Fibroblast of the aortic adventitia (primary cell): ENCODE measurements around the gene ACTR3C. TPM values are rescaled to one million over a fixed set of nuclear protein-coding genes. Genes with fewer than 3 reads are reported as not detected.
"Not testable (repeated sequence)": the region's sequence is repeated elsewhere in the genome, so short reads cannot be mapped to it uniquely, and the experiment has no call there.

ENCODE experiments used
- DNase-seq: peaks from one replicate; pipeline ENCODE4 v3.0.0-alpha.2; 2010; ENCODE audit warnings: low read depth
- H3K4me3 ChIP-seq: 2 replicates; pipeline ENCODE4 v1.5.1; 2011; ENCODE audit warnings: low read depth, mild to moderate bottlenecking, control low read depth, low read length, moderate library complexity
- CTCF ChIP-seq: IDR thresholded peaks from 2 replicates; pipeline ENCODE4 v1.5.1; 2011; ENCODE audit warnings: mild to moderate bottlenecking, low read length, control low read depth, inconsistent platforms; ENCODE audit not compliant: insufficient read depth
- total RNA-seq: library from RNA; depleted of rRNA; stranded (reverse); fragments of >200 nt; gene quantifications from 2 replicates; pipeline ENCODE4 v1.2.3, GENCODE V29; 2012; ENCODE audit warnings: low replicate concordance

Gene ACTR3C
- total RNA-seq, 1 donor, result 0.54 TPM

DNA sequence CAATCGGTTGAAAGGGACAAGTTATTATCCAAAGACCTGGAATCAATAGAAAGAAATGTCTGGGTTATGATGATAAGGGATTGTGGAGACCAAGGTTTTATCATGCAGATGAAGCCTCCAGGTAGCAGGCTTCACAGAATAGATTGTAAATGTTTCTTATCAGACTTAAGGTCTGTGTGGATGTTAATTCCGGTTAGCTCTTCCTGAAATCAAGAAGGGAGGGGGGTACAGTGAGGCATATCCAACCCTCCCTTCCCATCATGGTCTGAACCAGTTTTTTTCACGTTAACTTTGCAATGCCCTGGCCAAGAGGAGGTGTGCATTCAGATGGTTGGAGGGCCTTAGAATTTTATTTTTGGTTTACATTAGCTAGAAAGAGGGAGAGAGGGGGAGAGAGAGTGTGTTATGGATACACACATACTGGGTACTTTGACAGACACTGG lies 10.0 kb downstream of the ACTR3C start:
- H3K4me3 ChIP-seq, result no peak overlapping the region
- TF ChIP-seq CTCF, result no peak
- DNase-seq, result no peak

DNA sequence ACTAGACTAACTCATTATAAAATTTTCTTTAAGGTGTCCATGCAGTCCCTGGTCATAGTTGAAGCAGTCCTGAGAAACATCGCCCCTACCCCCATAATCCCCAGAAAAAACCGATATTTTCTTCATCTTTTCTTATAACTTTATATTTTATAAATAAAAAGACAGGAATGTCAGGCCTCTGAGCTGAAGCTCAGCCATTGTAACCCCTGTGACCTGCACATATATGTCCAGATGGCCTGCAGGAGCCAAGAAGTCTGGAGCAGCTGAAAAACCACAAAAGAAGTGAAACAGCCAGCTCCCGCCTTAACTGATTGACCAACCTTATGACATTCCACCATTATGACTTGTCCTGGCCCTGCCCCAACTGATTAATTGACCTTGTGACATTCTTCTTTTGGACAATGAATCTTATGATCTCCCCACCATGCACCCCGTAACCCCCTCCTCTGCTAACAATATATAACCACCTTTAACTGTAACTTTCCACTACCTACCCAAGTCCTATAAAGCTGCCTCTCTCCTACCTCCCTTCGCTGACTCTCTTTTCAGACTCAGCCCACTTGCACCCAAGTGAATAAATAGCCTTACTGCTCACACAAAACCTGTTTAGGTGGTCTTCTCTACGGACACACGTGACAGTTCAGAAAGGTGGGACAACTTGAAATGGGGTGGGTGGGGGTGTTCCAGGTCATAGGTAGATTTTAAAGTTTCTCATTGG lies 10.5 kb downstream of the ACTR3C start:
- peak; percentile 22 for DNase-seq

DNA sequence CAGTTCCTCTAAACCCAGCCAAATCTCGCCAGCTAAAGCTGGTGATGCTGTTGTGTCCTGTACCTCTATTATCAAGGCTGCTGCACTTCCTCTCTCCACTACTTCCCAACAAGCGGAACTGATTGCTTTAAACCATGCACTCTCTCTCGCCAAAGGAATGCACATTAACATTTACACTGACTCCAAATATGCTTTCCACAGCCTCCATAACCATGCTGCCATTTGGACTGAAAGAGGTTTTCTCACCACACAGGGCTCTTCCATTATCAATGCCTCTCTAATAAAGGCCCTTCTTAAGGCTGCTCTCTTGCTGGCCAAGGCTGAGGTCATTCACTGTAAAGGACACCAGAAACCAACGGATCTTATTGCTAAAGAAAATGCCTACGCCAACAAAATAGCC lies 11.6 kb downstream of the ACTR3C start:
- no peak for DNase-seq
- no peak overlapping the region for H3K4me3 ChIP-seq

More for the DNA sequence above, 10.5 kb downstream of the ACTR3C start:
- not testable (repeated sequence) for H3K4me3 ChIP-seq

GRCh38 chr7:150311146-150311545 lies 12.2 kb downstream of the ACTR3C start:
- no peak for DNase-seq
- no peak overlapping the region for H3K4me3 ChIP-seq
- no peak for TF ChIP-seq CTCF

More for the DNA sequence above, 11.6 kb downstream of the ACTR3C start:
- TF ChIP-seq CTCF, result no peak

GRCh38 chr7:150308575-150308974 lies 14.8 kb downstream of the ACTR3C start:
- H3K4me3 ChIP-seq, result no peak overlapping the region
- TF ChIP-seq CTCF, result no peak
- no peak for DNase-seq

DNA sequence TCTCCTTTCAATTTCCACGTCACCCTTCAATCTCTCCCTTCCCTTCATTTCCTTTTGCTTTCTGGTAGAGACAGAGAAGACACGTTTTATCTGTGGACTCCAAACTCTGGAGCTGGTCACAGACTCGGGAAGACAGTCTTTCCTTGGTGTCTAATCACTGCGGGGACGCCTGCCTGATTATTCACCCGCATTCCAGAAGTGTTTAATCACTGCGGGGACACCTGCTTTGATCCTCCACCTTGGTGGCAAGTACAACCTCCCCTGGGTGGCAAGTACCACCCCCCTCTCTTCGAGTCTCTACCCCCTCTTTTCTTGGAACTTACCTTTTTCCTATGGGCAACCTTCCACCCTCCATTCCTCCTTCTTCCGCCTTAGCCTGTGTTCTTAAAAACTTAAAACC lies 15.4 kb downstream of the ACTR3C start:
- TF ChIP-seq CTCF, result no peak
- H3K4me3 ChIP-seq, result no peak overlapping the region
- no peak for DNase-seq

- TF ChIP-seq CTCF, result no peak
- DNase-seq, result no peak
- H3K4me3 ChIP-seq, result no peak overlapping the region
Measured at GRCh38 chr7:150307129-150307528, 16.2 kb downstream of the ACTR3C start.

DNA sequence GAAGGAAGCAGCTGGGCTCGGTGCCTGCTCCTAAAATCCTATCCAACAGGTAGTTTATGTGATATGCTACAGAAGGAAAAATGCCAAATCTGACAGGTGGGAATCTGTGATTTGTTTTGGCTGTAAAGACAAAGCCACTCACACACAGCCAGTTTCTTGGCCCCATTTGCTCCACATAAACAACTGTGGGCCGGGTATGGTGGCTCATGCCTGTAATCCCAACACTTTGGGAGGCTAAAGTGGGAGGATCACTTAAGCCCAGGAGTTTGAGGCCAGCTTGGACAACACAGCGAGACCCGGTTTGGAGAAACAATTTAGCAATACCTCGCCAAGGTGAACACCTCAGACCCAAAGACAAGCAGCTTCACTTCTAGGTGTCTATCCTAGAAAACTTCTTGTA lies 17.0 kb downstream of the ACTR3C start:
- DNase-seq, H3K4me3 ChIP-seq: not testable (repeated sequence)

GRCh38 chr7:150305903-150306284 lies 17.5 kb downstream of the ACTR3C start:
- not testable (repeated sequence) for DNase-seq, H3K4me3 ChIP-seq

- not testable (repeated sequence) for DNase-seq, H3K4me3 ChIP-seq
Measured at GRCh38 chr7:150305259-150305902, 18.0 kb downstream of the ACTR3C start.
